ENCODE measurements around the gene WDR20.

DNA sequence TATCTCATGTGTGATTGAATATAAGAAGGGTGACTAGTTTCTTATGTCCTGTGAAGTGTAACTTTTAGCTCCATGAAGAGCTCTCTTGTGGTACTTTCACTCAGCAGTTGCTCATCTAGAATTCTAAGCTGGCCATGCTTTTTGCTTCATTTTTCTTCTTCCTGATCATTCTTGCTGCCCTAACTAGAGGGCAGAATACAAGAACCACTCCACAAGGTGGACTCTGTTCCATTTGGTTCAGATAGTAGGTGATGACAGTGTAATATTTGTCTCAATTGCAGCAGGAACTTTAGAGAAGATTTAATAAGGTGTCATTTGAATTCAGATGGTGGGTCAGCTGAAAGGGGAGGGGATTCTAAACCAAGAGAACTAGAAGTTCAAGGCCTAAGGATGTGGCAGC is 17.6 kb downstream of the WDR20 start:
- TF ChIP-seq, protein P1, sequence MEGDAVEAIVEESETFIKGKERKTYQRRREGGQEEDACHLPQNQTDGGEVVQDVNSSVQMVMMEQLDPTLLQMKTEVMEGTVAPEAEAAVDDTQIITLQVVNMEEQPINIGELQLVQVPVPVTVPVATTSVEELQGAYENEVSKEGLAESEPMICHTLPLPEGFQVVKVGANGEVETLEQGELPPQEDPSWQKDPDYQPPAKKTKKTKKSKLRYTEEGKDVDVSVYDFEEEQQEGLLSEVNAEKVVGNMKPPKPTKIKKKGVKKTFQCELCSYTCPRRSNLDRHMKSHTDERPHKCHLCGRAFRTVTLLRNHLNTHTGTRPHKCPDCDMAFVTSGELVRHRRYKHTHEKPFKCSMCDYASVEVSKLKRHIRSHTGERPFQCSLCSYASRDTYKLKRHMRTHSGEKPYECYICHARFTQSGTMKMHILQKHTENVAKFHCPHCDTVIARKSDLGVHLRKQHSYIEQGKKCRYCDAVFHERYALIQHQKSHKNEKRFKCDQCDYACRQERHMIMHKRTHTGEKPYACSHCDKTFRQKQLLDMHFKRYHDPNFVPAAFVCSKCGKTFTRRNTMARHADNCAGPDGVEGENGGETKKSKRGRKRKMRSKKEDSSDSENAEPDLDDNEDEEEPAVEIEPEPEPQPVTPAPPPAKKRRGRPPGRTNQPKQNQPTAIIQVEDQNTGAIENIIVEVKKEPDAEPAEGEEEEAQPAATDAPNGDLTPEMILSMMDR (conservative IDR thresholded peaks at IDR 0.05; ENCODE audit: low read length), result no peak
- TF ChIP-seq EZH2phosphoT487 (IDR thresholded peaks at IDR 0.05; ENCODE audit: borderline replicate concordance), result no peak

Measured in Loucy (cell line).